NCI-H1436 (cell line): Measurements from ENCODE around the gene ZNF777.
A peak's percentile ranks its signal among the peaks of the same experiment; 100 is the strongest.
"Not testable (repeated sequence)": the region's sequence is repeated elsewhere in the genome, so short reads cannot be mapped to it uniquely, and the experiment has no call there.

Source experiments
- DNase-seq: peaks from one replicate; lab custom pipeline; 2025; lab: John Stamatoyannopoulos, UW

Gene ZNF777

DNA sequence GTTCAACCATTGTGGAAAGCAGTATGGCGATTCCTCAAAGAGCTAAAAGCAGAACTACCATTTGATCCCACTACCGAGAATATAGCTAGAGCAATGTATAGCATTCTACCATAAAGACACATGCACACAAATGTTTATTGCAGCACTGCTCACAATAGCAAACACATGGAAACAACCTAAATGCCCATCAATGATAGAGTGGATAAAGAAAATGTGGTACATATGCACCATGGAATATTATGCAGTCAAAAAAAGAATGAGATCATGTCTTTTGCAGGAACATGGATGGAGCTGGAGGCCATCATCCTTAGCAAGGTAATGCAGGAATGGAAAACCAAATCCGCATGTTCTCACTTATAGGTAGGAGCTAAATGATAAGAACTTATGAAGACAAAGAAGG lies 47.8 kb downstream of the ZNF777 start:
- not testable (repeated sequence) for DNase-seq

DNA sequence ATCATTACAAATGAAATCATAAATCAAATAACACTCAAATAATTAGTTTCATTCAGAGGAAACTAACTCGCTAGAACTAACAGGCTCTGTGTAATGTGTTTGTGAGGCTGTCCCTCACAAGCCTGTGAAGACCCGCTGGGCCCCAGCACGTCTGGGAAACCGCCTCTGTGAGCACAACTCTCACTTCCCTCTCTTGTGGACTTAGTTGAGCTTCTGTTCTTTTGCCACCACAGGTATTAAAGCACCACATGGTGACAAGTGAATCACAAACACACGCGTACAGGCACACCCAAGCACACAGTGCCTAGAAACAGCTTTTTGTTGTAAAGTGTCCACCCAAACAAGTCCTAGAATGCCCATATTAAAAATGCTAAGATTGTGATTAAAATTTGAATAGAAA lies 51.0 kb downstream of the ZNF777 start:
- DNase-seq: no peak

DNA sequence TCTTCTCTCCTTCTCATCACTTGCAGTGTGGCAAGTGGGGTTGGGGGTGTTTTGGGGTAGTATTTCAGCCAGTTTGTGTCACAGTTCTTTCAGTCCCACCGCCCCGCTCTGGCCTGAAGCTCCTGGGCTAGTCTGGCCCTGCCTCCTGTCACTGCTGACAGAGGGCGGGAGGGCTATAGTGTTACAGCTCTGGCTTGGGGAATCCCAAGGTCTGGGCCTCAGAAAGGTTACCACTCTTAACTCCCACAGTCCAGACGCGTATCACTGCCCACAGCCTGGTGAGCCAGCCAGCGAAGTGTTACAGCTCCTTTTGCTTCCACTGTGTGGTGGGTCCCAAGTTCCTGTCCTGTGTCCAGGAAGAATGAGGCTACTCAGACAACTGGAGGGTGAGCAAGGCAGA lies 56.0 kb downstream of the ZNF777 start:
- DNase-seq: no peak

DNA sequence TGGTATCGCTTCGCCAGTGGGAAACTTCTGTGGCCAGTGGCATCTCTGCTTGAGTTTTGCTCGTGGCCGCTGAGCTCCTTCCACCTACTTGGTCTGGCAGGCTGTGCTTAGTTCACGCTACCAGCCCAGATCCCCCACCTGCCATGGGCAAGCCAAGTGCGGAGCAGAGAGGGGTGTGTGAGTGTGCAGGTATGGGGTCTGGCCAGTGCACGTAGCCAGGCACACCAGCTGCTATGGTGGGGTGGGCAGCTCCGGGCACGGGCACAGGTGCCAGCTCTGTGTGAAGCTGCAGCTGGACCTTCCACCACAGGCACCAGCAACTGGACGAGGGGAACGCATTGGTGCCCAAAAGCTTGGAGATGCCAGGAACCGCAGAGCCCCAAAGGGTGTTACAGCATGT lies 56.5 kb downstream of the ZNF777 start:
- DNase-seq: no peak

GRCh38 chr7:149398195-149398820 lies 62.6 kb downstream of the ZNF777 start:
- DNase-seq: peak; percentile 4

DNA sequence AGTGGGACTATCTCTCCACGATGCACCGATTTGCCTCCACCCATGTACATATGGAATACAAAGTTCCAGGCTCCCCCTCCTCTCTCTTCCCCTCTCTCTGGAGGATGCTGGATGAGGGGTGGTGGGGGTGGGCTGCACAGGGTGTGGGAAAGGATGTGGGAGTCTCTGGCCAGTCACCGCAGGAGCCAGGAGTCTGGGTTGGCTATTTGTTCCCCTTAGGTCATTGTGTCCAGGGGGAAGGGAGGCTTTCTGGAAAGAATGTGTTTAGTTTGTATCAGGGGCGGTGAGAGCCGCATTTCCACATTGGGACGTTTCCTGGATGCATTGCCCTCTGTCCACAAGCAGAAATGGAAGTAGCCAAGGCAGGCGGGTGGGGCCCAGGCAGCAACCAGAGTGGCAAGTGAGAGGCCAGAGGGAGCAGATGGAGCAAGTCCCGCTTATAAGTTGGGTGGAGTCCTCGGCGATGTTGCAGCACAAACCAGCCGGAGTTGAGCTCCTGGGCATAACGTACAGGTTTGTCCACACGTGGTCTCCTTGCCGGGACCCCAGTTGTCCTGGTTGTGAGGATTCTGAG lies 63.3 kb downstream of the ZNF777 start:
- no peak for DNase-seq

DNA sequence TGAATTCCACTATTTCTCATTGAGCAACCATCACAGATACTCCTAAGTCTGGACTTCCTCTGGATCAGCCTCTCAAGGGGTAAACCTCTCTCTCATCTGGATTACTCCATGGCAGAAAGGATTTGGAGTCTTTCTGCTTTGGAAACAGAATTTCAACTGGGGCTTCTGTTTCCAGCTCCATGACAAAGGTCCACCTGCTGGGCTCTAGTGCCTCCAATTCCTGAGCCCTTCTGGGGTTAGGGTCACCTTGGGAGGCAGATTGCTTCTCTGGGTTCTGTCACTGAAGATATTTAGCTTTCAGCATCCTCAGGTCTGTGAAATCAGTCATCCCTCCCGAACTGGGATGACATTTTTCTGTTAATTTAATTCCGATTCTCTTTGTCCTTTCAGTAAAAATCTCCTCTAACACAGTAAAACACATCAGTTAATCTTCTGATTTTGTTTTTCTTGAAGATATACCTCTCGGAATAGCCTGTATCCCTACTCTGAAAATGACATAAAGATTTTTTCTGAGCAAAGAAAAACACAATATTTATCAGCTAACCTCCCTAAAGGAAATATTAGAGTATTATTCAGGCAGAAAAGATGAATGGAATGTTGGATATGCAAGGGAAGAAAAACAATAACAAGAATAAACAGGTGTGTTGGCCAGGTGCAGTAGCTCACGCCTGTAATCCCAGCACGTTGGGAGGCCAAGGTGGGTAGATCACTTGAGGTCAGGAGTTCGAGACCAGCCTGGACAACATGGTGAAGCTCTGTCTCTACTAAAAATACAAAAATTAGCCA lies 72.1 kb downstream of the ZNF777 start:
- not testable (repeated sequence) for DNase-seq

DNA sequence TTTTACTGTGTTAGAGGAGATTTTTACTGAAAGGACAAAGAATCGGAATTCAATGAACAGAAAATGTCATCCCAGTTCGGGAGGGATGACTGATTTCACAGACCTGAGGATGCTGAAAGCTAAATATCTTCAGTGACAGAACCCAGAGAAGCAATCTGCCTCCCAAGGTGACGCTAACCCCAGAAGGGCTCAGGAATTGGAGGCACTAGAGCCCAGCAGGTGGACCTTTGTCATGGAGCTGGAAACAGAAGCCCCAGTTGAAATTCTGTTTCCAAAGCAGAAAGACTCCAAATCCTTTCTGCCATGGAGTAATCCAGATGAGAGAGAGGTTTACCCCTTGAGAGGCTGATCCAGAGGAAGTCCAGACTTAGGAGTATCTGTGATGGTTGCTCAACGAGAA lies 74.3 kb downstream of the ZNF777 start:
- not testable (repeated sequence) for DNase-seq

- peak; percentile 3 for DNase-seq
These were observed 75.5 kb downstream of the ZNF777 start for GRCh38 chr7:149385195-149385950.
